Neural progenitor cell (in vitro differentiated cells): ENCODE measurements around the gene THOC2.

Experiments
- CTCF ChIP-seq: fragments of 200-600 bp; sonication (generic); IDR thresholded peaks from 2 replicates; pipeline ENCODE4 v1.5.1; 2017; ENCODE audit warnings: antibody characterized with exemption, mild to moderate bottlenecking
- EZH2 ChIP-seq: fragments of 200-600 bp; sonication (generic); IDR thresholded peaks from 2 replicates; pipeline ENCODE4 v1.6.1; 2017; ENCODE audit warnings: antibody characterized with exemption, mild to moderate bottlenecking, moderate library complexity

GRCh38 chrX:123731258-123731986, 1.4 kb downstream of the THOC2 start:
- TF ChIP-seq CTCF (no peak), EZH2 (no peak)
